Esophagus squamous epithelium (tissue), 5 donors: Measurements from ENCODE around the gene ADAM19. TPM values are rescaled to one million over a fixed set of nuclear protein-coding genes. Genes with fewer than 3 reads are reported as not detected.

Experiments used
- DNase-seq: peaks from one replicate; lab custom pipeline; 2025; lab: John Stamatoyannopoulos, UW
- H3K27ac ChIP-seq, 4 donors: fragments of 200-600 bp; sonication (generic); one replicate each; pipeline ENCODE4 v1.5.1; 2016 to 2019; ENCODE audit warnings: mild to moderate bottlenecking in 1 of 4
- H3K27me3 ChIP-seq, 4 donors: fragments of 200-600 bp; sonication (generic); 1 replicate in 3 of 4; 2 replicates in 1 of 4; pipeline versions ENCODE4 v1.5.1 to v1.6.0; 2017 to 2021; ENCODE audit warnings: antibody characterized with exemption in 1 of 4
- H3K36me3 ChIP-seq, 3 donors: fragments of 200-600 bp; sonication (generic); one replicate each; pipeline ENCODE4 v1.5.1; 2016 to 2019
- H3K4me1 ChIP-seq, 3 donors: fragments of 200-600 bp; sonication (generic); one replicate each; pipeline ENCODE4 v1.5.1; 2017 to 2019
- H3K4me3 ChIP-seq, 4 donors: fragments of 200-600 bp; sonication (generic); 1 replicate in 3 of 4; 2 replicates in 1 of 4; pipeline ENCODE4 v1.5.1; 2016 to 2019; ENCODE audit warnings: mild to moderate bottlenecking in 2 of 4, moderate library complexity in 1 of 4
- H3K9me3 ChIP-seq, 3 donors: fragments of 200-600 bp; sonication (generic); one replicate each; pipeline ENCODE4 v1.5.1; 2016 to 2019
- CTCF ChIP-seq, 6 experiments: fragments of 450-650 bp in 4 of 6; fragments of 200-600 bp in 2 of 6; sonication (generic) in 2 of 6; IDR thresholded peaks; one replicate each; pipeline ENCODE4 v1.5.1; 2016 to 2019; ENCODE audit warnings: antibody characterized with exemption in 6 of 6, mild to moderate bottlenecking in 4 of 6, moderate library complexity in 4 of 6
- POLR2A ChIP-seq, 4 donors: fragments of 450-650 bp; IDR thresholded peaks; one replicate each; pipeline ENCODE4 v1.6.1; 2017; ENCODE audit warnings: antibody characterized with exemption in 4 of 4, mild to moderate bottlenecking in 4 of 4, moderate library complexity in 3 of 4
- WGBS, 2 donors: methylation state at CpG; one replicate each; pipeline ENCODE4 v1.1.5; 2018; 5-methylcytosine and 5-hydroxymethylcytosine counted together
- intact Hi-C: fragments of 100-400 bp; cut with DNase I; formaldehyde crosslinking; loops from one replicate; pipeline ENCODE4 v1.15.0; 2022
- total RNA-seq, 4 donors: library from RNA; depleted of rRNA; stranded (reverse); fragments of >200 nt; gene quantifications; one replicate each; pipeline ENCODE4 v1.1.0, GENCODE V29; 2016
- donor health status: DM: yes; HTN: yes; CAD: no.

Gene ADAM19
- total RNA-seq, 4 donors from 2014 or later = 1.9 to 11.6 (median 4.3) TPM

DNA sequence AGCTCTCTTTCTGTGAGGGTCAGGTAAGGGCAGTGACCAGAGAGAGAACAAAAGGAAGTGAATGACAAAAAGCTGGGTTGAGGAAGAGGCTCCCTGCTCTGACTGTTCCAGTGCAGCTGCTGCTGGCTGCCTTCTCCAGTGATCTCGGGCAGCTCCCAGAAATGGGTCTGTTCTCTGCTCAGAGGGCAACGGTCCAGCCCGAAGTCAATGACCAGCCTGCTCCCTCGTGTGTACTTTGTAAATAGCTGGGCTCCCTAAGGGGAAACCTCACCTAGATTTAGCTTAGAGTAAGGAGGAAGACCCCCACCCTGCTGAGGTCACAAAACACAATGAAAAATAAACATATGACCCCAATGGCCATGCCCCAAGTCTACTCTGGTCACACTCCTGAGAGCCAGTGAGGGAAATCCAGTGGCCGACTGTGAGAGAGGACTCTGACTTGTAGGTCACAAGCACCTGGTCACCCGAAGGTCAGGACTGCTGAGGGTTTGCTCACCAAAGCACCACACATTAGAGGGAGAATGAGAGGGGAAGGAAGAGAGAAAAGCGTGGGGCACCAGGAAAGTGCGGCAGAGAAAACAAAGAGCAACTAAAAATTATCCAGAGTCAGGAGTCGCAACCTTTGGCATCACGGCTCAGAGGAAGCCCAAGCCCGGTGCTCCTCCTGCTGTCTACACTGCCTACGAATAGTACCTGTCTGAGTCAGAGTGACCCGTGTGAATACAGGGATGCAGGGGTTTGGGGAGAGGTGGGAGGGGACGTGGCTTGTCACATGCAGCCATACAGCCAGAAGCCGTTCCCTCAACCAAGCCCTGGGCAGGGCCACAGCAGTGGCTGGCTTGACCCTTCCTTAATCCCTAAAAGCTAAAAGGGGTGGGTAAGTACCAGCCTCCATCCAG lies 95.7 kb downstream of the ADAM19 start:
- no peak for TF ChIP-seq CTCF (IDR thresholded peaks at IDR 0.05)
- WGBS, 2 donors = 65 to 74% methylated on average over 8 to 15 of the region's 15 CpGs

GRCh38 chr5:157479166-157479565 lies 96.4 kb downstream of the ADAM19 start:
- Histone ChIP-seq H3K4me1 (peaks cover 0 to 20% (median 0%) of the 10 kb centered on the region in 3 donors), H3K9me3 (no peaks in the 10 kb centered on the region), H3K27me3 (no peaks in the 10 kb centered on the region), H3K4me3 (no peak overlapping the region), H3K27ac (peak overlapping the region in 3 of 4 donors; percentile 44 to 62 (median 50)), H3K36me3 (peaks cover 0 to 48% (median 0%) of the 10 kb centered on the region in 3 donors)
- intact Hi-C loops = loop anchor here (5.0 to 10.0 kb wide), 2 partner anchors 47 to 134 kb away; a partner anchor contains a TSS
- DNase-seq = no peak
- TF ChIP-seq CTCF (IDR thresholded peaks at IDR 0.05) (no peak), POLR2A (IDR thresholded peaks at IDR 0.05) (no peak)
- WGBS, 2 donors = 49 to 69% methylated on average over 2 of the region's 4 CpGs

More for the DNA sequence above, 95.7 kb downstream of the ADAM19 start:
- Histone ChIP-seq H3K27ac (peak overlapping the region in 3 of 4 donors; percentile 34 to 62 (median 50)), H3K36me3 (peaks cover 0 to 42% (median 0%) of the 10 kb centered on the region in 3 donors), H3K4me1 (peaks cover 0 to 25% (median 5%) of the 10 kb centered on the region in 3 donors), H3K27me3 (no peaks in the 10 kb centered on the region), H3K4me3 (no peak overlapping the region), H3K9me3 (no peaks in the 10 kb centered on the region)
- no peak for DNase-seq
- intact Hi-C loops = loop anchor here (5.0 to 10.0 kb wide), 3 partner anchors 48 to 235 kb away; a partner anchor contains a TSS

GRCh38 chr5:157478726-157479125 lies 96.8 kb downstream of the ADAM19 start:
- peaks cover 0 to 20% (median 0%) of the 10 kb centered on the region in 3 donors for H3K4me1 ChIP-seq
- no peaks in the 10 kb centered on the region for H3K27me3 ChIP-seq
- no peak overlapping the region for H3K4me3 ChIP-seq
- intact Hi-C loops = loop anchor here (5.0 to 10.0 kb wide), 2 partner anchors 46 to 134 kb away; a partner anchor contains a TSS
- H3K9me3 ChIP-seq = no peaks in the 10 kb centered on the region
- TF ChIP-seq CTCF (IDR thresholded peaks at IDR 0.05) (no peak), POLR2A (IDR thresholded peaks at IDR 0.05) (no peak)
- H3K27ac ChIP-seq = peak overlapping the region in 3 of 4 donors; percentile 44 to 62 (median 50)
- H3K36me3 ChIP-seq = peaks cover 0 to 48% (median 0%) of the 10 kb centered on the region in 3 donors
- 65 to 87% methylated on average over 2 of the region's 2 CpGs for WGBS, 2 donors
- DNase-seq = no peak

- Histone ChIP-seq H3K36me3 (peaks cover 0 to 48% (median 0%) of the 10 kb centered on the region in 3 donors), H3K27me3 (no peaks in the 10 kb centered on the region), H3K27ac (peak overlapping the region in 3 of 4 donors; percentile 44 to 62 (median 50)), H3K4me1 (peaks cover 0 to 20% (median 0%) of the 10 kb centered on the region in 3 donors), H3K9me3 (no peaks in the 10 kb centered on the region), H3K4me3 (no peak overlapping the region)
- intact Hi-C loops = loop anchor here (5.0 to 10.0 kb wide), 2 partner anchors 46 to 133 kb away; a partner anchor contains a TSS
- TF ChIP-seq CTCF (IDR thresholded peaks at IDR 0.05) = no peak
- no peak for TF ChIP-seq POLR2A (IDR thresholded peaks at IDR 0.05)
- DNase-seq = no peak
- WGBS, 2 donors = 59 to 60% methylated on average over 5 of the region's 5 CpGs
Observed at GRCh38 chr5:157477814-157478494, 97.6 kb downstream of the ADAM19 start.
